GM19351 (cell line): ENCODE results near the gene OR1K1.
"Not testable (repeated sequence)": the region's sequence is repeated elsewhere in the genome, so short reads cannot be mapped to it uniquely, and the experiment has no call there.

ENCODE experiments used
- ATAC-seq: cut with Tn5 transposase; IDR thresholded peaks from one replicate; pipeline ENCODE4 v1.9.1; 2021; ENCODE audit warnings: mild to moderate bottlenecking, moderate library complexity; ENCODE audit not compliant: unreplicated experiment

The OR1K1 gene

DNA sequence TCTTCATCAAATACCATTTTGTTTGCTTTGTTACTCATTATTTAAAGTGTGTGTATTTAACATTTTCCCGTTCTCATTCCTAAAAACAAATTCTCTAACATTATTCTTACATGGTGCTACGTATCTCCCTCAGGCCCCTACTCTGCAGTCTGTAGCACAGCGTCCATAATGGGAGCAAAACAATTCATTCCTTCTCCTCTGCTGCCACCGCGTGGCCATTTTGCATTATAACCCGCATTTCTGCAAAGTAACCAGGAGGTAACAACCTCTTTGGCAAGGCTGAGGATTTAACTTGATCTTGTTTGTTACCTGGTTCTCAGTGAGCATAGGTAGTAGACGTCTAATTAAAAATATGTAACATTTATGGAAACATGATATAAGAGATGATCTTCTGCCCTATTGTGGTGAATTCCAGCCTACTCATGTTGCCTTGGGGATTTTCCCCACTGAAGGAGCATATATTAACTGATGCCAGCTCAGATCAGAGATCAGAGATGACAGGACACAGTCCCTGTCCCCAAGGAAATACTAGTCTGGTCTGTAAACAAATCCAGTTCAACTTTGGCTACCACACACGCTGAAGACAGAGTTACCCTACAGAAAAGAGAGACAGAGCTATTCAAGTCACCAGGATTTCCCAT is 10.5 kb downstream of the OR1K1 start:
- peak; percentile 91 for ATAC-seq

DNA sequence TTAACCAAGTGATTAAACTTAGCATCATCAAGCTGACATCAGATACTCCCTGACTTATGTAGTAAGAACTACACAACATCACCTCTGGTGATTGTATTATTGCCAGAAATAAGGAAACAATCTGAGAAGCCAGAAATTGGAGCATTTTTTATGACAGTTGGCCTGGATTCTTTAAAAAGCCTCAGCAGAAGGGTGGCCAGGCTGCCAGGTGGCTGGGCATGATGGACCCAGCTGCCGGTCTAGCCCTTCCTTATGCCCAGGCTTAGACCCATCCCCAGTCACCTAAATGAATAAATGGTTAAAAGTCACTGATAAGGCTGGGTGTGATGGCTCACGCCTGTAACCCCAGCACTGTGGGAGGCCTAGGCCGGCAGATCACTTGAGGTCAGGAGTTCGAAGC is 12.8 kb downstream of the OR1K1 start:
- ATAC-seq = no peak

DNA sequence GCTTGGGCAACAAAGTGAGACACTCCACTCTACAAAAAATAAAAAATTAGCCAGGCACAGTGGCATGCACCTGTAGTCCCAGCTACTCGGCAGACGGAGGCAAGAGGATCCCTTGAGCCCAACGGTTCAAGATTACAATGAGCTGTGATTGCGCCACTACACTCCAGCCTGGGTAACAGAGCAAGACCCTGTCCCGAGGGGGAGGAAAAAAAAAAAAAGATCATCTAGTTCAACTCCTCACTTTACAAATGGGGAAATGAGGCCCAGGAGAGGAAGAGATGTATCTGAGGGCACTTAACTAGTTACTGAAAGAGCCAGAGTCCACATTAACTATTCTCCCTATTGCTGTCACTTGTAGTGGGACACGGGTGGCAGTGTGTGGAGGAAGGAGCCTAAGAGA is 14.6 kb downstream of the OR1K1 start:
- ATAC-seq = no peak

DNA sequence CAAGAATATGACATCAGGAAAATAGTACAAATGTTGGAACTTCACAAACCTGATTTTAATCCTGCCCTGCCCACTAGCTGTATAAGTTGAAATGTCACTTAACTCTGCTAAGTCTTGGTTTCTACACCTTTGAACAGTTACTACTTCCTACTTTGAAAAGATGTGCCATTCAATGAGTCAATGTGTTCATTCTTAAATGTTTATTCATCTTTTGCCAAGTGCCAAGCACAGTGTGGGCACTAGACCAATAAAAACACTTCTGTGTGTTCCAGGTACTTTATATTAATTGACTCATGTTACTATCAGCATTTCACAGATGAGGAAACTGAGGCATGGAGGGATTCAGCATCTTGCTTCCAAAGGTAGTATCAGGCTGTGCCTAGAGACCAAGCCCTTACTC is 15.6 kb downstream of the OR1K1 start:
- no peak for ATAC-seq

DNA sequence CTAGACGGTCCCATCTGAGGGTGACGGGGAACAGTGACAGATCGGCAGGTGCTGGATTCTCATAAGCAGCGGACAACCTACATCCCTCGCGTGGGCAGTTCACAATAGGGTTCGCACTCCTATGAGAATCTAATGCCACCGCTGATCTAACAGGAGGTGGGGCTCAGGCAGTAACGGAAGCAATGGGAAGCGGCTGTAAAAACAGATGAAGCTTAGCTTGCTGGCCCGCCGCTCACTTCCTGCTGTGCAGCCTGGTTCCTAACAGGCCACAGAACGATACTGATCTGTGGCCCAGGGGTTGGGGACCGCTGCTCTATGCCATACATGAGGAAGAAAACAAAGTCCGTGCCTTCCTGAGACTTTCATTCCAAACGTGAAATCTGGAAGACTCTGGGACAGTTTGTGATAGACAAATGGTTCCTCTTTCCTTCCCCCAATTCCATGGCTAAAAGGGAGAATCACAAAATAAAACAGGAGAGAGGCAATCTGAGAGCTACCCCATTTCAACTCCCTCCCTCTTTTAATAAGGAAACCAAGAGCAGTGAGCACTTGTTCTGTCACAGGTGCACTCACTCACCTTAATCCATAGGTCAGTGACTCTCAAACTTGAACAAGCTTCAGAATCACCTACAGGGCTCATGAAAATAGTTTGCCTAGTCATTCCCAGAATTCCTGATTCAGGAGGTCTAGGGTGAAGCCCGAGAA is 16.4 kb downstream of the OR1K1 start:
- ATAC-seq = no peak

DNA sequence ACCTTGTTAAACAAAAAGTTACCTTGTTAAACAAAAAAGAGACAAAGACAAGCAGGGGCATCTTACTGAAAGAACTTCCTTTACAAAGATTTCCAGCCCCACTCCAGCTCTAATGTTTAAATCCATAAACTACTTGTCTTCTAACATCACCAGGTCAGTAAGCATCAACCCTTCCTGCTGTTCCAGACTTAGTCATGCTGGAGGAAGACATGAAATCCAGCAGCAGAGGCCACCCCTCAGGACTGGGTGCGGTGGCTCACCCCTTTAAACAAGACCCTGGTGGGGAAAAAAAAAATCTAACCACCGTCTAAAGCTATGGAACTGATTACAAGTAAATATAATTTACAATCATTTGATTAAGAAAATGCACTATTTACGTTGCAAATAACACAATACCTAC is 19.4 kb downstream of the OR1K1 start:
- no peak for ATAC-seq

DNA sequence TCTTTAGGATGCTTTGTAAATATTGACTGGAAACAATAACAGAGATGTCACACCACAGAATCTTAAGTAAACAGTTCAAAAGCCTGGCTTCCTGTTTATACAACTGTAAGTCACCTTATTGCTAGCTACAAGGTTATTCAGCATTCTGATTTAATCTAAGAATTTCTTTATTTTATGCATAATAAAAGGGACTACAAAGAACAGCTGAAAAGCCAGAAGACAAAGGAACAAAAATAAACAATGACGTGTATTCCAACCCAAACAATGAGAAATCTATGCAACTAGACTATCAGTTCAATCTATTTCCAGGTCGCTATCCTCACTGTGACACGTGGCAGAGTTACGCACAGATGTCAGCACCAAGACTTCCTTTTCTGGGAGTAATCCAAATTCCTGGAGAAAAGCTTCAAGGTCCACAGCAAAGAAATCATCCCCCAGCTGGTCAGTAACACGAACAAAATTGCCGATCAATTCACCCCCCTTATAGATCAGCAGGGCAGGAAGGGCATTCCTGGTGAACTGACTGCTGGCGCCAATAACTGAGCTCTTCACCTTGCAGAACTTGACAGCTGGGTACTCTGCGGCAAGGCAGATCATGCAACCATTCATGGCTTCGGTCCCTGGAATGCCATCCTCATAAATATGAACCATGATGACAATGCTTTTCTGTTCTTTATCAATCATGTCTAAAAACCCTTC is 20.0 kb downstream of the OR1K1 start:
- ATAC-seq = no peak

DNA sequence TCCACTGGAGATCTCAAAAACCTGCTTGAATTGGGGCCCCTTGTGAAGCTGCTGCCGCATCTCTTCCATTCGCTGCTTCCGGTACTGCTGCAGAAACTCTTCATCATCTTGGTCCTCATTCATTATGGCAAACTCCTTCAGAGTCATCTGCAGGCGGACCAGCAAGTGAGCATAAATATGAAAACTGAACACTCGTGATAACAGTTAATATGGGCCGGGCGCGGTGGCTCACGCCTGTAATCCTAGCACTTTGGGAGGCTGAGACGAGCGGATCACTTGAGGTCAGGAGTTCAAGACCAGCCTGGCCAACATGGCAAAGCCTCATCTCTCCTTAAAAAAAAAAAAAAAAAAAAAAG is 20.5 kb downstream of the OR1K1 start:
- ATAC-seq = no peak

DNA sequence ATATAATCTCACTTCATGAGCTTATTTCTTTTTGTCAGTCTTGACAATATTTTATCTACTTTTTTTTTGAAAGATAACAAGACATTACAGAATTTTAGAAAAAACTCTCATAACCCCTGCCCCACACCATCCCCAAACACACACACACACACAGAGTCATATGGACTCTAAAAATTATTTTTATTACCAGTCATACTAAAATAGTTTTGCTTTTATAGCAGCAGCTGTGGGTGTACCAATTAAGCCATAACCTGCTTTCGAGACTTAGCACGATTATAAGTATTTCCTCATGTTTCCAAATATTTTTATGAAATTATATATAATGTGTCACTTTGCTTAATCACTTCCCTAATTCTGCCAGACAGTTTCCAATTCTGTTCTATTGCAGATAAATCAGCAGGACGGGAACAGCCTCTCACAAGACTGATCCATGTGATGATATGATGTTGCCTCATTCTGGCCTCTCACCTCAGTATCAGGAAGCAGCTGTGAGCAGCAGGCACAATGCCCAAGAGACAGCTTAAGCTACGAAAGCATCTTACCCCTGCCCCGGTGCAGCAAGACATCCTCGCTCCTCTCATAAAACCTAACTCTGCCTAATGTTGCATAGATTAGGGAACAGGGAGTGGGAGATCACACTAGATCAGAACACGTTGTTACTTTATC is 21.5 kb downstream of the OR1K1 start:
- ATAC-seq = no peak

DNA sequence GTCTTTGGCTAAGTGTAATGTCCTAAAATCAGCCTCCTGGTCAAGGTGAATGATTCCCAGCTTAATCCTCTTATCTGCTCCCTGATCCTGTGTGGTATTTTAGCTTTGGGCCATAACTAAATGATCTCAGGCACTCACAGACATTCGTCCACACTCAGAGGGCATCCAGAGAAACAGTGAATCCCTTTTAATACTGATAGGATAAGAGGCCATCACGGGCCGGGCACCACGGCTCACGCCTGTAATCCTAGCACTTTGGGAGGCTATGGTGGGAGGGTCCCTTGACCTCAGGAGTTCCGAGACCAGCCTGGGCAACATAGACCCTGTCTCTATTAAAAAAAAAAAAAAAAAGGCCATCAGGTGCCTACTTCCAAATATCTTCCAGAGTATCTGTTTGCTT is 22.1 kb downstream of the OR1K1 start:
- ATAC-seq = no peak

DNA sequence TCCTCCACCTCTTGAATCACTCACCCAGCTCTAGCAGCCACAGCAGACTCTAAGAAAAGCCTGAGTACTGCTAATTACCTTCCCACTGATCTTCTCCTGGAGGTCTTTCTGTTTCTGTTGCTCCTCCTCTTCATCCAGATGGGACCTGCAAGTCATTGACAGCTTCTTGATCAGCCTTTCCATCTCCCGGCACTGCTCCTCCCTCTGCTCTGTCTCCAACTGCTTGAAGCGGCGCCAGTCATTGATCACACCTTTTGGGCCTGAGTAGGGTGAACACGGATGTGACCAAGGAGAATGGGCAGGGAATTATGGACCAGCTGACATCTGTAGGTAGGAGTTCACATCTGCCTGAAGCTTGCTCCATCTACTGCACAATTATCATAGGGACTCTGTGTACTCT is 23.0 kb downstream of the OR1K1 start:
- ATAC-seq = no peak

DNA sequence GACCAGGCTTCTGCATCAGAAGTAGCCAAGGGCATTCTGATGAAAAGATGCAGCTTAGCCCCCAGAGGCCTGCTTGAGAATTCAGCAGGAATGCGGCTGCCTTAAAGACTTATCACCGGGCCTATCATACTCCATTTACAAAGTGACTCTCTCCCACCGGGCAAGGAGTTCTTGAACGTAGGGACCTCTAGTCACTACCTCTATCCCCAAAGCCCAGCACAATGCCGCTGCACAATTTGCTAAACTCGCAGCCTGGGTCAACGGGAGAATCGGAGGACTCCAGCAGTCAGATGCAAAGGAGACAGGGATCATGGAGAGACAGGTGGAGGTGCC is 27.8 kb downstream of the OR1K1 start:
- peak; percentile 11 for ATAC-seq

DNA sequence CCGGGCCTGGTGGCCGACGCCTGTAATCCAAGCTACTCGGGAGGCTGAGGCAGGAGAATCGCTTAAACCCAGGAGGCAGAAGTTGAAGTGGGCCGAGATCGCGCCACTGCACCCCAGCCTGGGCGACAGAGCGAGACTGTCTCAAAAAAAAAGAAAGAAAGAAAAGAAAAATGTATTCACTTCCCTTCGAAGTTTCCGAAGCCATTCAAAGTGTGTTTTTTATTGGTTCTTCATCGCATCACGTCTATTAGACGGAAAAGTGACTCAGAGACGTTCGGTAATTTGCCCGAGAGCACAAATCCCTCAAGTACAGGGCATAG is 29.0 kb downstream of the OR1K1 start:
- not testable (repeated sequence) for ATAC-seq

DNA sequence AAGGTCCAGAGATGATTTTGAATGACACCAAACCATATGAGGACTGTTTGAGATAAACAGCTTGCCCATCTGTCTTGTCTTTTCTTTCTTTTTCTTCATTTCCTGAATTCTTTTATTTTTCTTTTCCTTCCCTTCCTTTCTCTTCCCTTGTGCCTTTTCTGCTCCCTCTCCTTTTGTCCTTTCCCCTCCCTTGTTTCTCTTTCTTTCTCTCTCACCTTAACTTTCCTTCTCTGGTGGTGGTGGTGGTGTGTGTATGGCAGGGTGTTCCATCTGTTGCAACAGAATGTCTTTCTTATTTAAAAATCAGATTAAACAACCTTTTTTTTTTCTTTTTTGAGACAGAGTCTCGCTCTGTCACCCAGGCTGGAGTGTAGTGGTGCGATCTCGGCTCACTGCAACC is 32.3 kb downstream of the OR1K1 start:
- ATAC-seq = no peak

DNA sequence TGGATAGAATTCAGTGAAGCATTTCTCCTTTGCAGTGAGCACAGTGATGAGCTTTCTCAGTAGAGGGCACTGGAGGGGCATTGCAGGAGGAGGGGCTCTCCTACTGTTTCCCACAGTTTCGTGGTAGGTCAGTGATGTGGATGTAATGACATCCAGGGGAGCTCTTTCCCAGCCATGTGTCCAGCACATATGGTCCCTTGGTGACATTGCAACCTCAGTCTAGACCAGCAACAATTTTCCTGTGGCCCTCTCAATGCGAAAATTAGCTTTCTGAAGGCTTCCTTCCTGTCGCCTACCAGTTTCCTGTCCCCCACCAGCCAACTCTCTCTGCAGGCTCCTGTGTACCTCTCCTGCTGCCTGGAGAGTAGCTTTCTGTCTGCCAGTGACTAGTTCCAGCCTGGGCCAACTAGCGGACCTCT is 35.4 kb downstream of the OR1K1 start:
- ATAC-seq = no peak

DNA sequence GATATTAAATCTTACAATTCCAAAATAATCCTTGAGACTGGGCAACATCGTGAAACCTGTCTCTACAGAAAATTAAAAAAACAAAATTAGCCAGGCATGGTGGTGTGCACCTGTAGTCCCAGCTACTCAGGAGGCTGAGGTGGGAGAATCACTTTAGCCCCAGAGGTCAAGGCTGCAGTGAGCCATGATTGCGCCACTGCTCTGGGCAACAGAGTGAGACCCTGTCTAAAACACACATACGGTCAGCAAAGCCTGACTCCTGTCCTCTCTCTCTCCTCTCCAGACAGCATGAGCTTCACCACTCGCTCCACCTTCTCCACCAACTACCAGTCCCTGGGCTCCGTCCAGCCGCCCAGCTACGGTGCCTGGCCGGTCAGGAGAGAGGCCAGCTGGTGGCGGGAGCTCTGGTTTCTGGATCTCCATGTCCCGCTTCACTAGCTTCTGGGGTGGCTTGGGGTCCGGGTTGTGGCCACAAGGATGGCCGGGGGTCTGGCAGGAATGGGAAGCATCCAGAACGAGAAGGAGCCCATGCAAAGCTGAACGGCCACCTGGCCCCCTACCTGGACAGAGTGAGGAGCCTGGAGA is 37.4 kb downstream of the OR1K1 start:
- ATAC-seq = no peak

DNA sequence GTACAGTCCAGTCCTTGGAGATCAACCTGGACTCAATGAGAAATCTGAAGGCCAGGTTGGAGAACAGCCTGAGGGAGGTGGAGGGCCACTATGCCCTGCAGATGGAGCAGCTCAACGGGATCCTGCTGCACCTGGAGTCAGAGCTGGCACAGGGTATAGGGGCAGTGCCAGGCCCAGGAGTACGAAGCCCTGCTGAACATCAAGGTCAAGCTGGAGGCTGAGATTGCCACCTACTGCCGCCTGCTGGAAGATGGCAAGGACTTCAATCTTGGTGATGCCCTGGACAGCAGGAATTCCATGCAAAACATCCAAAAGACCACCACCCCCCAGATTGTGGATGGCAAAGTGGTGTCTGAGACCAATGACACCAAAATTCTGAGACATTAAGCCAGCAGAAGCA is 38.5 kb downstream of the OR1K1 start:
- ATAC-seq = not testable (repeated sequence)

DNA sequence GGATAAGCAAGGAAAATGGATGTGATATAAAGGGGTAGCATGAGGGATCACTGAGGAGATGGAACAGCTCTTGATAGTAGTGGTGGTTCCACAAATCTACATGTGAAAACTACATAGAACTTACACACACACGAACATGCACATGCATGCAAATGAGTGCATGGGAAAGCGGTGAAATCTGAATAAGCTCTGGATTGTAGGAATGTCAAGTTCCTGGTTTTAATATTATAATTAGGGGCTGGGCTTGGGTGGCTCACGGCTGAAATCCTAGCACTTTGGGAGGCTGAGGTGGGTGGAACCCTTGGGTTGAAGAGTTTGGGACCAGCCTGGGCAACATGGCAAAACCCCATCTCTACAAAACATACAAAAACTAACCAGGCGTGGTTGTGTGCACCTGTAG is 41.6 kb downstream of the OR1K1 start:
- ATAC-seq = no peak

DNA sequence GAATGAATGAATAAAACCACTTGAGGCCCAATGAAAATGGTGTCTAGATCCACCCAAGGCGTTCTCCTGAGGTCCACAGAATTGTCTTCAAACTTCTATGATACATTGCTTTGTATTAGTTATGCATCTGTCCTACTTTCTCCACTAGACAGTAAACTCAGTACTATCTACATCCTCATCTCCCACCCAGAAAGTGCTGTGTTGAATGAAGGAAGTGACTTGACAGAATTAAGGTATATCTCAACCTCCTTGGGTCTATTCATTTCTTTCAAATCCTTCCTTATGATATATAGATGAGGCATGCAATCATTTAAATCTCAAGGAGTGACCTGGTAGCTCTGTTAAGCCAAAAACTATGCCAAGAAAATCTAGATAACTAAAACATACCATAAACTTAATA is 44.2 kb downstream of the OR1K1 start:
- ATAC-seq = no peak

DNA sequence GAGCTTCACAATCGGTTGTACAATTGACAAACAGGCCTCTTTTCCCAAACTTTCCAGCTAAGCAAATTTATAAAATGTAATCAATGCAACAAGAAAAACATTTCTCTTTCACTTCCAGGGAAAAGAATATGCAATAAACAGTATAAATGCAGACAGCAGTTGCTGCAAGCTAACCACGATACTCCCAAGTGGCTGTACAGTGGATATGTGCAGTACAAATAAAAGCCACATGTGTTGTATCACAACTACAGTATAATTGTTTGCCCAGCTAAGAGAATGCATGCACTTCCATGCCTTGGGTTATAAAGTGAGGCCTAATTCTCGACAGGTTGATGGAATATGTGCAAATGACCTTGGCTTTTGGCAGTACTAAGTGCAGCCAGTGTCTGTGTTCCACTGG is 45.2 kb downstream of the OR1K1 start:
- ATAC-seq = no peak

DNA sequence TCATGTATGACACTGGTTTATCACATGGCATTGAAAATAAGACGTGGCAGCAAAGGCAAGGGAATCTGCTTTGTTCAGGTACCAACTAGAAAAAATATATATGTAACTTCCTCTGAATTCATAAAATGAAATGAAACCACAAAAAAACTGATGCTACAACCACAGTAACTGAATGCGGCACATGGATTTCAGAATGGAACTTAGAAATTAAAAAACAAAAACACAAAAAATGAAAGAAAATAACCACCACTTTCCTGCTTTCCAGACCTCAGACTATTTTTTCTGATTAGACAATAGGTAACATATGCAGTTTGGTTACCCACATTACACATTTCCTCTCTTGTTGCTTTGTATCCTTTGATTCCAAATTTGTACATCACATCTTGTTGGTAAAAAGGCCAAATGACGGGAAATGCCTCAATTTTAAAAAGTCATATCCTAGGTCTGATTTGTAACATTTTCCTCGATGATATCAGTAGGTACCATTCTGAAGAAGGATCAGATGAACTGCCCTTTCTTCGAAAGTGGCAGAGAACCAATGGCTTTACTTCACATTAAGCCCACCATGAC is 46.5 kb downstream of the OR1K1 start:
- ATAC-seq = no peak
